Esophagus muscularis mucosa (tissue), 4 donors: Measurements from ENCODE around the gene TNS1. TPM values are rescaled to one million over a fixed set of nuclear protein-coding genes. Genes with fewer than 3 reads are reported as not detected.
"Not testable (repeated sequence)": the region's sequence is repeated elsewhere in the genome, so short reads cannot be mapped to it uniquely, and the experiment has no call there.

Experiments
- DNase-seq: peaks from one replicate; pipeline ENCODE4 v3.0.0-alpha.2; 2017; ENCODE audit errors: extremely low spot score
- H3K27ac ChIP-seq, 4 donors: fragments of 200-600 bp; sonication (generic); replicated peaks in 1 of 4; 1 replicate in 3 of 4; 2 replicates in 1 of 4; pipeline ENCODE4 v1.5.1; 2016 to 2019; ENCODE audit warnings: mild to moderate bottlenecking in 1 of 4
- H3K27me3 ChIP-seq, 4 donors: fragments of 200-600 bp; sonication (generic); one replicate each; pipeline versions ENCODE4 v1.5.1 to v1.6.0; 2016 to 2019
- H3K36me3 ChIP-seq, 4 donors: fragments of 200-600 bp; sonication (generic); one replicate each; pipeline ENCODE4 v1.5.1; 2016 to 2019
- H3K4me1 ChIP-seq, 4 donors: fragments of 200-600 bp; sonication (generic); one replicate each; pipeline ENCODE4 v1.5.1; 2016 to 2019
- H3K4me3 ChIP-seq, 4 donors: fragments of 200-600 bp; sonication (generic); 1 replicate in 2 of 4; 2 replicates in 2 of 4; pipeline ENCODE4 v1.5.1; 2016 to 2019; ENCODE audit warnings: mild to moderate bottlenecking in 4 of 4, moderate library complexity in 1 of 4
- H3K9me3 ChIP-seq, 4 donors: fragments of 200-600 bp; sonication (generic); 1 replicate in 3 of 4; 2 replicates in 1 of 4; pipeline ENCODE4 v1.5.1; 2016 to 2019
- EP300 ChIP-seq: sonication (generic); formaldehyde crosslinking; IDR thresholded peaks from one replicate; pipeline ENCODE4 v1.6.1; 2017; ENCODE audit warnings: antibody characterized with exemption
- POLR2A ChIP-seq: fragments of 450-650 bp; IDR thresholded peaks from one replicate; pipeline ENCODE4 v1.6.1; 2017; ENCODE audit warnings: antibody characterized with exemption, moderate library complexity, mild to moderate bottlenecking, low read depth
- POLR2AphosphoS5 ChIP-seq, 2 donors: sonication (generic); formaldehyde crosslinking; IDR thresholded peaks; one replicate each; pipeline ENCODE4 v1.6.1; 2017; ENCODE audit warnings: antibody characterized with exemption in 2 of 2
- WGBS: methylation state at CpG from one replicate; pipeline ENCODE4 v1.1.5; 2018; 5-methylcytosine and 5-hydroxymethylcytosine counted together
- intact Hi-C: fragments of 100-400 bp; cut with DNase I; formaldehyde crosslinking; loops from one replicate; pipeline ENCODE4 v1.15.1; 2023
- total RNA-seq, 4 donors: library from RNA; depleted of rRNA; stranded (reverse); fragments of >200 nt; gene quantifications; one replicate each; pipeline versions ENCODE4 v1.1.0 to v1.2.1, GENCODE V29; 2016
- TF ChIP-seq, protein P1 (sequence below), 3 experiments: fragments of 200-600 bp in 2 of 3; fragments of 450-650 bp in 1 of 3; sonication (generic) in 2 of 3; IDR thresholded peaks; one replicate each; pipeline ENCODE4 v1.5.1; 2017 to 2019; ENCODE audit warnings: antibody characterized with exemption in 3 of 3, mild to moderate bottlenecking in 2 of 3, moderate library complexity in 1 of 3

The TNS1 gene
- total RNA-seq, 4 donors from 2014 or later = 1,001 to 2,170 (median 1,411) TPM

DNA sequence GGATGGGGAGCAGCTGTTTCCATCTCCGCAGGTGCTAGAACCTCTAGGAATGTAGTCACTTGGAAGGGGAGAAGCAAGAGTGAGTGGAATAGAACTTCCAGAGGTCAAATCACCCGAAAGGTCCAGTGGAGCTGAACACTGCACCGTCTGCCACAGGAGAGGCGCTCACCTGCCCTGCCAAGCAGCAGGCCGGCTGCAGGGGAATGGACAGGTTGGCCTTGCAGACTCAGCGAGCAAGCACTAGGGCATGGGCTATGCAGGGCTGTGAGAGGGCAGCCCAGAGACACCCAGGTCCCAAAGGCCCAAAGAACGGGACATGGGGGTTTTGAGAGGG lies 214.2 kb downstream of the TNS1 start:
- Histone ChIP-seq H3K27ac (peak overlapping the region; percentile 66 to 74 (median 70)), H3K36me3 (peaks cover 8 to 30% (median 18%) of the 10 kb centered on the region in 4 donors), H3K27me3 (no peaks in the 10 kb centered on the region), H3K4me3 (no peak overlapping the region), H3K4me1 (peaks cover 16 to 53% (median 29%) of the 10 kb centered on the region in 4 donors), H3K9me3 (no peaks in the 10 kb centered on the region)
- DNase-seq = no peak
- TF ChIP-seq EP300 = no peak
- WGBS = 93% methylated on average over 2 of the region's 7 CpGs
- intact Hi-C loops = loop anchor here (1.0 to 5.0 kb wide), 3 partner anchors 99 to 244 kb away; no protein-coding TSS in a partner anchor

DNA sequence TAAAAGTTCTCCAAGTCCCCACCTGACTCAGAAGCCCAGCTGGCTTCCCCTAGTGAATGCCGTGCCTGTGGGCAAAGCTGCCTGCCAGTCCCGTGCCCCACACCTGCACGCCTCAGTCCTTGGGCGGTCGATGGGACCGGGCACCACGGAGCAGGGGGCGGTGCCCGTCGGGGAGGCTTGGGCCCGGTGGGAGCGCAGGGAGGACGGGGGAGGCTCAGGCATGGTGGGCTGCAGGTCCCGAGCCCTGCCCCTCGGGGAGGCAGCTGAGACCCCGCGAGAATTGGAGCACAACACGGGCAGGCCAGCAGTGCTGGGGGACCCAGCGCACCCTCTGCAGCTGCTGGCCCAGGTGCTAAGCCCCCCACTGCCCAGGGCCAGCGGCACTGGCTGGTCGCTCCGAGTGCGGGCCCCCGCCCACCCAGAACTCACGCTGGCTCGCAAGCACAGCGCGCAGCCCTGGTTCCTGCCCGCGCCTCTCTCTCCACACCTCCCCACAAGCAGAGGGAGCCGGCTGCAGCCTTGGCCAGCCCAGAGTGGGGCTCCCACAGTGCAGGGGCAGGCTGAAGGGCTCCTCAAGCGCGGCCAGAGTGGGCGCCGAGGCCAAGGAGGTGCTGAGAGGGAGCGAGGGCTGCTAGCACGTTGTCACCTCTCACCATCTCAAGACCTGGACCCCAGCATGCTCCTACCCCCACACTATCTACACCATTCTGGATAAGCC lies 215.5 kb downstream of the TNS1 start:
- Histone ChIP-seq H3K27ac (no peak overlapping the region), H3K9me3 (no peaks in the 10 kb centered on the region), H3K36me3 (peaks cover 8 to 30% (median 18%) of the 10 kb centered on the region in 4 donors), H3K27me3 (no peaks in the 10 kb centered on the region), H3K4me3 (no peak overlapping the region), H3K4me1 (peaks cover 12 to 44% (median 25%) of the 10 kb centered on the region in 4 donors)
- DNase-seq = no peak
- intact Hi-C loops = loop anchor here (5.0 kb wide), 2 partner anchors 100 to 245 kb away; no protein-coding TSS in a partner anchor
- TF ChIP-seq EP300 (no peak), POLR2A (no peak), POLR2AphosphoS5 (IDR thresholded peaks at IDR 0.05) (no peak)
- TF ChIP-seq, protein P1, sequence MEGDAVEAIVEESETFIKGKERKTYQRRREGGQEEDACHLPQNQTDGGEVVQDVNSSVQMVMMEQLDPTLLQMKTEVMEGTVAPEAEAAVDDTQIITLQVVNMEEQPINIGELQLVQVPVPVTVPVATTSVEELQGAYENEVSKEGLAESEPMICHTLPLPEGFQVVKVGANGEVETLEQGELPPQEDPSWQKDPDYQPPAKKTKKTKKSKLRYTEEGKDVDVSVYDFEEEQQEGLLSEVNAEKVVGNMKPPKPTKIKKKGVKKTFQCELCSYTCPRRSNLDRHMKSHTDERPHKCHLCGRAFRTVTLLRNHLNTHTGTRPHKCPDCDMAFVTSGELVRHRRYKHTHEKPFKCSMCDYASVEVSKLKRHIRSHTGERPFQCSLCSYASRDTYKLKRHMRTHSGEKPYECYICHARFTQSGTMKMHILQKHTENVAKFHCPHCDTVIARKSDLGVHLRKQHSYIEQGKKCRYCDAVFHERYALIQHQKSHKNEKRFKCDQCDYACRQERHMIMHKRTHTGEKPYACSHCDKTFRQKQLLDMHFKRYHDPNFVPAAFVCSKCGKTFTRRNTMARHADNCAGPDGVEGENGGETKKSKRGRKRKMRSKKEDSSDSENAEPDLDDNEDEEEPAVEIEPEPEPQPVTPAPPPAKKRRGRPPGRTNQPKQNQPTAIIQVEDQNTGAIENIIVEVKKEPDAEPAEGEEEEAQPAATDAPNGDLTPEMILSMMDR (IDR thresholded peaks at IDR 0.05) = no peak
- 90% methylated on average over 21 of the region's 37 CpGs for WGBS

DNA sequence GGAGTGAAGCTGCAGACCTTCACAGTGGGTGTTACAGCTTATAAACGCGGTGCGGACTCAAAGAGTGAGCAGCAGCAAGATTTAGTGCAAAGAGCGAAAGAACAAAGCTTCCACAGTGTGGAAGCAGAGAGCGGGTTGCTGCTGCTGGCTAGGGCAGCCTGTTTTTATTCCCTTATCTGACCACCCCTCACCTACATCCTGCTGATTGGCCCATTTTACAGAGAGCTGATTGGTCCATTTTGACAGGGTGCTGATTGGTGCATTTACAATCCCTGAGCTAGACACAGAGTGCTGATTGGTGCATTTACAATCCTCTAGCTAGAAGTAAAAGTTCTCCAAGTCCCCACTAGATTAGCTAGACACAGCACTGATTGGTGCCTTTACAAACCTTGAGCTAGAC lies 216.2 kb downstream of the TNS1 start:
- 99% methylated on average over 5 of the region's 5 CpGs for WGBS
- intact Hi-C loops = loop anchor here (5.0 kb wide), 2 partner anchors 101 to 246 kb away; no protein-coding TSS in a partner anchor
- not testable (repeated sequence) for H3K4me3 ChIP-seq, H3K27me3 ChIP-seq, H3K9me3 ChIP-seq, DNase-seq
- peaks cover 12 to 44% (median 25%) of the 10 kb centered on the region in 4 donors for H3K4me1 ChIP-seq
- H3K36me3 ChIP-seq = peaks cover 8 to 36% (median 23%) of the 10 kb centered on the region in 4 donors
- peak overlapping the region in 2 of 4 donors; percentile 65 for H3K27ac ChIP-seq

DNA sequence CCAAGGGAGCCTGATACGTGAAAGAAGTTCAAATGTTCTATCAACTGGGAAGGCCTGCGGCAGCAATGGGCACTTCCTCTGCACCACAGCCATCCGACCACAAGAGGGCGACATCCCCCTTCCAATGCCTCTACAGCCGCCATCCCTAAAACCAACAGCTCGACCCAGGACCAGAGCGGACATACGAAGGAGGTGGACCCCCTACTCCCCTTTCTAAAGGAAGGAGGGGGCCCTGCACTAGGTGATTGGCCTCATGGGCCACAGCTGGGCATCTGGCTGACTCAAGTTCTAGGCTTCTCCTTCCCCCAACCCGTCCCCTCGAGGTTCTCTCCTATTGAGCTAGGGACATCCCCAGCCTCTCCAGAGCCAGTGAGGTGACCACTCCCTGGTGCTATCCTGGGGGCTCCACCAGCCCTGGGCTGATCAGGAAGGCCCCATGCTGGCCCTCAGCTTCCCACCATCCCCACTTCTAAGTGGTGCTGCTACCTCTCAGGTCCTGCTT lies 217.2 kb downstream of the TNS1 start:
- TF ChIP-seq EP300 (no peak), POLR2AphosphoS5 (IDR thresholded peaks at IDR 0.05) (peak; percentile 21 to 72)
- TF ChIP-seq, protein P1 (IDR thresholded peaks at IDR 0.05) = peak; percentile 96 to 99 (median 96)
- H3K27me3 ChIP-seq = no peaks in the 10 kb centered on the region
- H3K36me3 ChIP-seq = peaks cover 8 to 38% (median 24%) of the 10 kb centered on the region in 4 donors
- H3K27ac ChIP-seq = peak overlapping the region; percentile 45 to 65 (median 60)
- H3K4me1 ChIP-seq = peaks cover 10 to 35% (median 20%) of the 10 kb centered on the region in 4 donors
- no peaks in the 10 kb centered on the region for H3K9me3 ChIP-seq
- no peak overlapping the region for H3K4me3 ChIP-seq
- DNase-seq = peak; percentile 97
- 15% methylated on average over 10 of the region's 10 CpGs for WGBS
- intact Hi-C loops = loop anchor here (5.0 kb wide), 2 partner anchors 102 to 247 kb away; no protein-coding TSS in a partner anchor

DNA sequence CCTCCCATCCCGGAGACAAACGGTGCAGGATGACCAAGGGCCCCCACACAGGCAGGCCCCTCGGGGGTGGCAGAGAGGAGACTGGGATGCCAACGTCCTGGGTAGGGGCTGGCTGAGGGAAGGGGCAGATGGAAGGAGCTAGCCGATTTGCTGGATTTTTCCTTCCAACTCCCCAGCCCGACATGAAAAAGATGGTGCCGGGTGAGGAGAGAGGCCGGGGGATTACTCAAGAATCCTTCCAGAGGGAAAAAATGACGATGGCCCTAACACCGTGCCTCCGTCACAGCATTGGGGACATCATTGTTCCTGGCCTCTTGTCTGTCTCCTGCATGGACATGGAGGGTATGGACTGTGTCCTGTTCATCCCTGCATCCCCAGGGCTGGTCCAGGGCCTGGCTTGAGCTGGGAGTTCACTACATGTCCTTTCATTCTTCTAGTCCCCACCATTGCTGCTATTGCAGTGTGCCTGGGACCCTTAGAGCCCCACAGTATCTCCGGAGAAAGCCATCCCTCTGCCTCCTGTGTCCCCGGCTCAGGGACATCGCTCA lies 217.7 kb downstream of the TNS1 start:
- peak overlapping the region in 3 of 4 donors; percentile 56 to 65 (median 65) for H3K27ac ChIP-seq
- intact Hi-C loops = loop anchor here (5.0 kb wide), 2 partner anchors 102 to 247 kb away; no protein-coding TSS in a partner anchor
- no peaks in the 10 kb centered on the region for H3K27me3 ChIP-seq
- H3K4me1 ChIP-seq = peaks cover 9 to 32% (median 16%) of the 10 kb centered on the region in 4 donors
- H3K9me3 ChIP-seq = no peaks in the 10 kb centered on the region
- H3K36me3 ChIP-seq = peaks cover 8 to 38% (median 24%) of the 10 kb centered on the region in 4 donors
- H3K4me3 ChIP-seq = no peak overlapping the region
- TF ChIP-seq, protein P1 (IDR thresholded peaks at IDR 0.05) = no peak
- no peak for TF ChIP-seq EP300
- DNase-seq = no peak
- WGBS = 65% methylated on average over 14 of the region's 14 CpGs
